IPS-18c (cell line): ENCODE measurements around the gene MYH10.
"Not testable (repeated sequence)": the region's sequence is repeated elsewhere in the genome, so short reads cannot be mapped to it uniquely, and the experiment has no call there.

ENCODE experiments used
- H3K4me3 ChIP-seq: 2 replicates; pipeline ENCODE4 v1.7.0; 2013; ENCODE audit warnings: low read depth, mild to moderate bottlenecking, low read length, moderate library complexity; ENCODE audit not compliant: insufficient read depth
- H3K9me3 ChIP-seq: one replicate; pipeline ENCODE4 v1.6.1; 2013; ENCODE audit warnings: mild to moderate bottlenecking, low read length, moderate library complexity; ENCODE audit not compliant: control insufficient read depth, insufficient read depth

Gene MYH10

GRCh38 chr17:8630227-8630801, at the start of gene MYH10:
Gene MYH10 (minus strand): TSS chr17:8630725. CDS start chr17:8623246, 7,479 bp downstream.
- H3K9me3 ChIP-seq: no peaks in the 10 kb centered on the region

GRCh38 chr17:8679126-8679525, 48.6 kb upstream of the MYH10 start:
- H3K9me3 ChIP-seq: no peaks in the 10 kb centered on the region

More at GRCh38 chr17:8630227-8630801, at the start of gene MYH10:
- H3K4me3 ChIP-seq: peak within 1 kb of the TSS; percentile 97

GRCh38 chr17:8675306-8675705, 44.8 kb upstream of the MYH10 start:
- Histone ChIP-seq H3K4me3 (0 out of 2 replicates have a peak overlapping the region, but pooled peaks have one; percentile 2), H3K9me3 (peaks cover 2% of the 10 kb centered on the region)

More at GRCh38 chr17:8679126-8679525, 48.6 kb upstream of the MYH10 start:
- no peak overlapping the region for H3K4me3 ChIP-seq

DNA sequence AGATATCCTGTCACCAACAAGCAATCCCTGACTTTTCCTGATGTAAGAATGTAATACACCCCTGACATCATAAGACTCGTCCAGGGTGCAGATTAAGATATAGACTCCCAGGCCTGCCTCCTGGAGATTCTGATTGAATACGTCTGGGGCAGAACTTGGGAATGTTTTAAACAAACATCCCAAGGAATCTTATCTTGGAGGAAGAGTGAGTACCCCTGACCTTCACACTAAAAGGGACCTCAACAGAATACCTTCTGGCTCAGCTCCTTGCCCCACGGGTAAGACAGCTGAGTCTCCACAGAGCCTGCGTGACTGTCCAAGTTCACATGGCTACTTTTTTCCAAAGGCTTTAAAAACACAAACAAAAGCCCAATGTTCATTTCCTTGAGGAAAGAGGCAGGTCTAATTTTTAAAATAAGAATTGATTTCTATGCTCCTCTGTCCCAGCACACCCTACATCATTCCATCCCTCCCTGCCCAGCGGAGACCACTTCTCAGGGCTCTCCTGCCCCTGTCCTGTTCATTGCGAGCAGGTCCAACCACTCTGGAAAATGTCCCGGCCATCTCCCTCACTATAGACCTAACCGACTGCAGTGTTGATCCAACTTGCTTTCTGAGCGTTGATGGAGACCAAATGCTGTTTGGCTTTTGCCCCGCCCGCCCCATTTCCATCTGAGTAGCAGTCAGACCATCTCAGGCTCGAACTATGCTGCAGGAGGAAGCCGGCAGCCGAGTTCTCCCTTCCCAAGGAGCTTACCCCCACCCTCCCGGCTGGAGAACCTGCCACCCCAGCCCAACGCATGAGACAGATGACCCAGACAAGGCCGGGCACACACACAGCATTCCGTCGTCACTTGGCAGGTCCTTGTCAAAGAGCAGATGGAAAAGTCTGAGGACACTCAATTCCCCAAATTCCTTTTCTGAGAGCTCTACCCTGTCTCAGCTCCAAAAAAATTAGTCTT, 44.1 kb upstream of the MYH10 start:
- H3K4me3 ChIP-seq: no peak overlapping the region
- peaks cover 2% of the 10 kb centered on the region for H3K9me3 ChIP-seq

DNA sequence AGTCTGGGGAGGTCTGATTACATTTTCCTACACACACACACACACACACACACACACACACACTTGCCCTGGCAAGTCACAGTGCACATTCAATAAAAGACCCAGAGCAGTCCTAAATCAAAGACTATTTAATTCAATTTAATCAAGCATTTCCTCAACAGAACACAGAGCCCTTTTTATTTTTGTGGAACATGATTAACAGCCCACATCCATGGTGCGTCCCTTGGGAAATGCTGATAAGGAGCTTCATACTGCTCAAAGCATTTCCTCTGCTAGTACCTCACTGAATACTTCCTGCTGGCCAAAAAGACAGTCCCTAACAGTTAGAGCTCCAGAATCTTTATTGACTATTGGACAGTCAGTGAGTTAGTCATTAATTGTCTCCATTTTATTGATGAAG, 43.1 kb upstream of the MYH10 start:
- Histone ChIP-seq H3K4me3 (no peak overlapping the region), H3K9me3 (peaks cover 2% of the 10 kb centered on the region)

DNA sequence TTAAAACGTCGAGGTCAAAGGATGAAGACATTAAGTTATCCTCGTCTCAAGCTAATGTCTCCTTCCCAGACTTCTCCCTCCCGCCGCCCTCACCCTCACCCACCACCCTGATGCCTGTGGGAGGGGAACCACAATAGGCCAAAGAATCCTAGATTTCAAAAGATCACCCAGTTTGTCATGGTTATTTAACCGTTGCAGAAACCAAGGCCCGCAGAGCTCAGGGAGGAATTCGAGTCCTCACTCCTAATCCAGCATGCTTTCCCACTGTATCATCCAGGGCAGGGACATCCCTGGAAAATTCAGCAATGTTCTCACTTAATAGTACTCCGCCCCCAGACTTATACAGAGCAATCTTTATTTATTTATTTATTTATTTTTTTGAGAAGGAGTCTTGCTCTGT, 41.8 kb upstream of the MYH10 start:
- H3K4me3 ChIP-seq: no peak overlapping the region
- H3K9me3 ChIP-seq: peaks cover 2% of the 10 kb centered on the region

DNA sequence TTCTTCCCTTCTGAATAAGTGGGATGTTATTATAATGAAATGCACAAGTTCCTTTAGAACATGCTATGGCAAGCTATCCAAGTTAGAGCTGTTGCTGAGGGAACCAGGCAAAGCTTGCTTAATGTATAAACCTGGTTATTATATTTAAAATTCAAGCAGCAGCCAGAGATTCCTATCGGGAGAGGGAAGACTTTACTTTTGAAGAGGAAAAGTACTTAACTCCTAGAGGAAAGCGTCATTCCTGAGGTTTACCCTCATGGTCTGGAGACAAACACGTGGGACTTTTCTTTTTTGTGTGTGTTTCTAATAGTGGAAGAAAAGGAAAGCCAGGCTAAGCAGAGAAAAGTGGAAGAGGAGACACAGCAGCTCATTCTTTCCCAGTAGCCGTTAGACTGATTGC, 39.9 kb upstream of the MYH10 start:
- peaks cover 4% of the 10 kb centered on the region for H3K9me3 ChIP-seq
- H3K4me3 ChIP-seq: no peak overlapping the region

DNA sequence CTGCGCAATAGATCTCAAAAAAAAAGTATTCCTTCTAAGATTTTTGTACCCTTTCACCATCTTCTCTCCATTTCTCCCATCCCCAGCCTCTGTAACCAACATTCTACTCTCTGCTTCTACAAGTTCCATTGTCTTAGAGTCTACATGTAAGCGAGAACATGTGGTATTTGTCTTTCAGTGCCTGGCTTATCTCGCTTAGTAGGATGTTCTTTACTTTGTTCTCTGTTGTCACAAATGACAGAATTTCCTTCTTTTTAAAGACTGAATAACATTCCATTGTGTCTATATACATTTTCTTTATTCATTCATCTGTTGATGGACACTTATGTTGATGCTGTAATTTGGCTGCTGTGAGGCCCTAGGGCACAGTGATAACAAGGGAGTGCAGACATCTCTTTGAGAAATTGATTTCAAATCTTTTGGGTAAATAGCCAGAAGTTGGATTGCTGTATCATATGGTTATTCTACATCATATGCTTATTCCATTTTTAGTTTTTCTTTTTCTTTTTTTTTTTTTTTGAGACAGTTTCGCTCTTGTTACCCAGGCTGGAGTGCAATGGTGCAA, 37.7 kb upstream of the MYH10 start:
- H3K9me3 ChIP-seq: peaks cover 4% of the 10 kb centered on the region
- H3K4me3 ChIP-seq: no peak overlapping the region

GRCh38 chr17:8667421-8667820, 36.9 kb upstream of the MYH10 start:
- Histone ChIP-seq H3K4me3 (no peak overlapping the region), H3K9me3 (peaks cover 4% of the 10 kb centered on the region)

DNA sequence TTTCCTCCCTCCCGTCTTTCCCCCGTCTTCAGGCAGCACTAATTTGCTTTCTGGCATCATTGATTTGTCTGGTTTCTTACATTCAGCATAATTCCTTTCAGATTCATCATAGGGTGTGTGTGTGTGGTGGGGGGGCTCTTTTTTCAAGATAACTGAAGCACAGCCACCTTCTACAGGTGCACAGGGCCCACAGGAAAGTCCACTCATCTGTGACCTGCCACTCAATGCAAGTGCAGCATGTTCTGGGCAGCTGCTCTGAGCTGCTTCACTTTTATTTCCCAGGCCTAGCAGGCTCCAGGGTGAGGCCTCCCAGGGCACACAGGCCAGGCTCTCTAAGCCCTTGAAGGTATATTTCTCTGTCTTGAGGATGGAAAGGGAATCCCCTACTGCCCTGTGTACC, 35.2 kb upstream of the MYH10 start:
- no peak overlapping the region for H3K4me3 ChIP-seq
- peaks cover 2% of the 10 kb centered on the region for H3K9me3 ChIP-seq

GRCh38 chr17:8664456-8665126, 34.1 kb upstream of the MYH10 start:
- Histone ChIP-seq H3K4me3 (no peak overlapping the region), H3K9me3 (peaks cover 2% of the 10 kb centered on the region)

DNA sequence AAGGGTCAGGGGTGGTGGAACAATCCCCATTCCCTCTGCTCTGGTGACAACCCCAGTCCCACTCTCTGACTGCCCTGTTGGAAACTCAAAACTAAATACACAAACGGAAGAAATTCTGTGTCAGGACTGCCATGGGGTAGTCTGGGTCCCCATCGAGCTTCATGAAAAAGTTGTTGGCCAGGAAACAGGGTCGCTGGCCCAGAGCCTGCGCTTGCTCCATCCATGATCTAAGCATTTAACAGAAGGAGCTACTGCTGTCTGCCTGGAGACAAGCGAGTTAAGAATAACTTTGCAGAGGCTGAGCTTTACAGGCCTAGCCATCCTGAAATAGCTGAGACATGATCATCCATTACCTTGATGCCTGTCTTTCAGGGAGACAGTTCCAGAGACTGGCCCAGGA, 32.4 kb upstream of the MYH10 start:
- no peak overlapping the region for H3K4me3 ChIP-seq
- peaks cover 5% of the 10 kb centered on the region for H3K9me3 ChIP-seq

GRCh38 chr17:8662076-8662831, 31.7 kb upstream of the MYH10 start:
- peaks cover 5% of the 10 kb centered on the region for H3K9me3 ChIP-seq

DNA sequence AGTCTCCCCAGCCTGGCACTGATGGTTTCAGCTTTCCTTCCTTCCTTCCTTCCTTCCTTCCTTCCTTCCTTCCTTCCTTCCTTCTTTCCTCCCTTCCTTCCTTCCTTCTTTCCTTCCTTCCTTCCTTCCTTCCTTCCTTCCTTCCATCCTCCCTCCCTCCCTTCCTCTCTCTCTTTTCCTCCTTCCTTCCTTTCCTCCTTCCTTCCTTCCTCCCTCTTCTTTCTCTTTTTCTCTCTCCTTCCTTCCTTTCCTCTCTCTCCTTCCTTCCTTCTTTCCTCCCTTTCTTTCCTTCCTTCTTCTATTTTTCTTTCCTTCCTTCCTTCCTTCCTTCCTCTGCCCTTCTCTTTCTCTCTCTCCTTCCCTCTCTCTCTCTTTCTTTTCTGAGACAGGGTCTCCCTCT, 30.2 kb upstream of the MYH10 start:
- not testable (repeated sequence) for H3K4me3 ChIP-seq, H3K9me3 ChIP-seq

More at GRCh38 chr17:8662076-8662831, 31.7 kb upstream of the MYH10 start:
- H3K4me3 ChIP-seq: no peak overlapping the region

DNA sequence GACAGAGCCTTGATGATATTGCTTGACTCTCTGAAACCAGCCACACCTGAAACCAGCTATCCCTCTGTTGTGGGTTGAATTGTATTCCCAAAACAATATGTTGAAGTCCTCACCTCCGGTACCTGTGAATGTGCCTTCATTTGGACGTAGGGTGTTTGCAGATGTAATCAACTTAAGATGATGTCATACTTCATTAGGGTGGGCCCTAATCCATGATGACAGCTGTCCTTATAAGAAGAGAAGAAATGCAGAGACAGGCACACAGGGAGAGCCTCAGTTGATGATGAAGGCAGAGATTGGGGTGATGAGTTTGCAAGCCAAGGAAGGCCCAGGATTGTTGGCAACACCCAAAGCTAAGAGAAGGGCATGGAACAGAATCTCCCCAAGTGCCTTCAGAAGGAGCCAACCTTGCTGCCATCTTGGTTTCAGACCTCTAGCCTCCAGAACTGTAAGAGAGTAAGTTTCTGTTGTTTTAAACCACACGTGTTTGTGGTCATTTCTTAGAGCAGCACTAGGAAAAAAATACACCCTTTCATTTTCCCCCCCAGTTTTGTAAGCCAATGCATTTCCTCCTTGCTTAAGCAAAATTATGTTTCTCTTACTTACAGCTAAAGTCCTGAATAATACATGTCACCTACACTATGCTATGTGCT, 29.4 kb upstream of the MYH10 start:
- H3K9me3 ChIP-seq: peaks cover 3% of the 10 kb centered on the region
- no peak overlapping the region for H3K4me3 ChIP-seq

- H3K4me3 ChIP-seq: no peak overlapping the region
- H3K9me3 ChIP-seq: peaks cover 3% of the 10 kb centered on the region
Measured at GRCh38 chr17:8658810-8659209, 28.3 kb upstream of the MYH10 start.
